22Rv1 (cell line): ENCODE results near the gene EFHD2.

Experiments
- CTCF ChIP-seq: fragments of 450-650 bp; IDR thresholded peaks from 2 replicates; pipeline ENCODE4 v1.5.1; 2017; ENCODE audit warnings: mild to moderate bottlenecking
- ZFX ChIP-seq: fragments of 450-650 bp; IDR thresholded peaks from 2 replicates; pipeline ENCODE4 v1.6.1; 2017; ENCODE audit warnings: antibody characterized with exemption, borderline replicate concordance

- TF ChIP-seq CTCF (no peak), ZFX (no peak)
Observed at GRCh38 chr1:15469361-15469760, 59.7 kb downstream of the EFHD2 start.
